Neutrophil (primary cell): ENCODE data around the gene NUTF2.
A peak's percentile ranks its signal among the peaks of the same experiment; 100 is the strongest.

ENCODE experiments used
- H3K27ac ChIP-seq: fragments of 200-600 bp; sonication (generic); 2 replicates; pipeline ENCODE4 v1.5.1; 2016; ENCODE audit warnings: mild to moderate bottlenecking, moderate library complexity
- H3K27me3 ChIP-seq: fragments of 200-600 bp; sonication (generic); 2 replicates; pipeline ENCODE4 v1.6.0; 2016; ENCODE audit warnings: mild to moderate bottlenecking
- H3K36me3 ChIP-seq: fragments of 200-600 bp; sonication (generic); 2 replicates; pipeline ENCODE4 v1.5.1; 2017
- H3K4me1 ChIP-seq, 2 experiments: fragments of 200-600 bp in 1 of 2; sonication (generic) in 1 of 2; 1 replicate in 1 of 2; 2 replicates in 1 of 2; pipeline versions ENCODE4 v1.5.1 to v1.6.1; 2013 to 2016; ENCODE audit warnings: low read depth in 1 of 2, low read length in 1 of 2, mild to moderate bottlenecking in 1 of 2, moderate library complexity in 1 of 2; ENCODE audit not compliant: control insufficient read depth in 1 of 2, insufficient read depth in 1 of 2
- H3K4me3 ChIP-seq, 2 experiments: fragments of 200-600 bp in 1 of 2; sonication (generic) in 1 of 2; 1 replicate in 1 of 2; 2 replicates in 1 of 2; pipeline ENCODE4 v1.5.1; 2013 to 2016; ENCODE audit warnings: low read depth in 1 of 2, low read length in 1 of 2, mild to moderate bottlenecking in 1 of 2, moderate library complexity in 1 of 2
- H3K9me3 ChIP-seq: fragments of 200-600 bp; sonication (generic); 2 replicates; pipeline ENCODE4 v1.5.1; 2016
- CTCF ChIP-seq: fragments of 200-600 bp; sonication (generic); IDR thresholded peaks from 2 replicates; pipeline ENCODE4 v1.5.1; 2016; ENCODE audit warnings: antibody characterized with exemption

The NUTF2 gene

GRCh38 chr16:67880584-67880983, 33.9 kb downstream of the NUTF2 start:
- no peaks in the 10 kb centered on the region for H3K9me3 ChIP-seq
- no peaks in the 10 kb centered on the region for H3K27me3 ChIP-seq
- peaks cover 97% of the 10 kb centered on the region for H3K36me3 ChIP-seq
- no peaks in the 10 kb centered on the region for H3K4me1 ChIP-seq
- no peak overlapping the region for H3K27ac ChIP-seq
- no peak overlapping the region for H3K4me3 ChIP-seq
- TF ChIP-seq CTCF = no peak

- TF ChIP-seq CTCF = no peak
- H3K27me3 ChIP-seq = no peaks in the 10 kb centered on the region
- H3K9me3 ChIP-seq = no peaks in the 10 kb centered on the region
- no peak overlapping the region for H3K4me3 ChIP-seq
- H3K36me3 ChIP-seq = peaks cover 99% of the 10 kb centered on the region
- H3K27ac ChIP-seq = no peak overlapping the region
- H3K4me1 ChIP-seq = no peaks in the 10 kb centered on the region
These were observed 35.0 kb downstream of the NUTF2 start for GRCh38 chr16:67881621-67882161.

GRCh38 chr16:67882374-67883145, 35.8 kb downstream of the NUTF2 start:
- H3K4me1 ChIP-seq = no peaks in the 10 kb centered on the region
- H3K36me3 ChIP-seq = peaks cover 94% of the 10 kb centered on the region
- H3K9me3 ChIP-seq = no peaks in the 10 kb centered on the region
- H3K4me3 ChIP-seq = no peak overlapping the region
- H3K27me3 ChIP-seq = no peaks in the 10 kb centered on the region
- H3K27ac ChIP-seq = no peak overlapping the region
- no peak for TF ChIP-seq CTCF

GRCh38 chr16:67883146-67883871, 36.6 kb downstream of the NUTF2 start:
- no peak for TF ChIP-seq CTCF
- no peaks in the 10 kb centered on the region for H3K9me3 ChIP-seq

GRCh38 chr16:67883872-67884261, 37.1 kb downstream of the NUTF2 start:
- Histone ChIP-seq H3K27me3 (no peaks in the 10 kb centered on the region), H3K27ac (peak overlapping the region; percentile 15), H3K36me3 (peaks cover 81% of the 10 kb centered on the region)

More at GRCh38 chr16:67883146-67883871, 36.6 kb downstream of the NUTF2 start:
- no peaks in the 10 kb centered on the region for H3K27me3 ChIP-seq
- H3K36me3 ChIP-seq = peaks cover 86% of the 10 kb centered on the region
- H3K4me1 ChIP-seq = no peaks in the 10 kb centered on the region
- peak overlapping the region; percentile 15 for H3K27ac ChIP-seq
- no peak overlapping the region for H3K4me3 ChIP-seq

More at GRCh38 chr16:67883872-67884261, 37.1 kb downstream of the NUTF2 start:
- no peak overlapping the region for H3K4me3 ChIP-seq
- no peaks in the 10 kb centered on the region for H3K4me1 ChIP-seq
- TF ChIP-seq CTCF = peak; percentile 79
- no peaks in the 10 kb centered on the region for H3K9me3 ChIP-seq
